HG03175 (cell line): ENCODE measurements around the gene SQOR.

ENCODE experiments used
- ATAC-seq: cut with Tn5 transposase; IDR thresholded peaks from one replicate; pipeline ENCODE4 v1.9.1; 2021; ENCODE audit warnings: mild to moderate bottlenecking, moderate library complexity; ENCODE audit not compliant: unreplicated experiment

SQOR gene

GRCh38 chr15:45634432-45635190 is at the start of gene SQOR:
Gene SQOR (plus strand): TSS chr15:45635029. CDS start chr15:45658924, 23,895 bp downstream.
- peak; percentile 71 for ATAC-seq

- ATAC-seq = no peak
Observed at GRCh38 chr15:45585069-45585791, 49.6 kb upstream of the SQOR start.

GRCh38 chr15:45586125-45586524 is 48.7 kb upstream of the SQOR start:
- ATAC-seq = no peak

- peak; percentile 6 for ATAC-seq
Observed at GRCh38 chr15:45586601-45587094, 48.2 kb upstream of the SQOR start.

- peak; percentile 87 for ATAC-seq
Observed at GRCh38 chr15:45587095-45587862, 47.5 kb upstream of the SQOR start, which contains the start of gene BLOC1S6. Gene BLOC1S6 (plus strand): TSS chr15:45587379. CDS start chr15:45587444, 65 bp downstream.

- ATAC-seq = no peak
Observed at GRCh38 chr15:45587863-45588170, 47.0 kb upstream of the SQOR start.

GRCh38 chr15:45588219-45588875 is 46.5 kb upstream of the SQOR start:
- ATAC-seq = no peak

- ATAC-seq = no peak
Observed at GRCh38 chr15:45589256-45589655, 45.6 kb upstream of the SQOR start.

GRCh38 chr15:45594319-45594718 is 40.5 kb upstream of the SQOR start:
- no peak for ATAC-seq

GRCh38 chr15:45594835-45595530 is 39.8 kb upstream of the SQOR start:
- ATAC-seq = no peak

GRCh38 chr15:45603881-45604280 is 30.9 kb upstream of the SQOR start:
- no peak for ATAC-seq

- no peak for ATAC-seq
Observed at GRCh38 chr15:45604326-45604725, 30.5 kb upstream of the SQOR start.

- no peak for ATAC-seq
Observed at GRCh38 chr15:45606413-45606812, 28.4 kb upstream of the SQOR start.

- no peak for ATAC-seq
Observed at GRCh38 chr15:45606841-45607240, 28.0 kb upstream of the SQOR start.

- ATAC-seq = no peak
Observed at GRCh38 chr15:45611305-45611704, 23.5 kb upstream of the SQOR start.

- ATAC-seq = no peak
Observed at GRCh38 chr15:45612790-45613415, 21.9 kb upstream of the SQOR start.

GRCh38 chr15:45616901-45617323 is 17.9 kb upstream of the SQOR start:
- no peak for ATAC-seq

GRCh38 chr15:45618813-45619212 is 16.0 kb upstream of the SQOR start:
- ATAC-seq = no peak

- no peak for ATAC-seq
Observed at GRCh38 chr15:45628136-45628535, 6.7 kb upstream of the SQOR start.
